ENCODE measurements around the gene LEP. TPM values are rescaled to one million over a fixed set of nuclear protein-coding genes. Genes with fewer than 3 reads are reported as not detected.
"Not testable (repeated sequence)": the region's sequence is repeated elsewhere in the genome, so short reads cannot be mapped to it uniquely, and the experiment has no call there.

Gene LEP
- total and polyA plus RNA-seq, 2 donors from 2014 or later, result not detected

DNA sequence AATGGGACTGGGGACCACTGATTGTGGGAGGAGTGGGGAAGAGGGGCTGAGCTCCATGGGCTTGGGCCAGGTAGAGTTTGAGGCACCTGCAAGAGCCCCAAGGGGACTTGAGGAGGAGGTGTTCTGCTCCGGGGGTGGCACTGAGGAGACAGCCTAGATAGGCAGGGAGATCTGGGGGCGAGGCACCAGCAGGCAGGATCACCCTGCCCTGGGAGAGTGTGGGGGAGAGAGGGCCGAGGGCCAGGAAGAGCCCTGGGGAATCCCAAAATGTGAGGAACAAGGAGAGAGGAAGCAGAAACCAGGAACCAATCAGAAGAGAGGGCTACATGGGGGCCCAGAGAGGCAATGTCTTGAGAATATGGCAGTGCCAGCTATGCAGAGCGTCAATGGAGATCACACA lies 34.6 kb downstream of the LEP start:
- DNase-seq, result no peak
- Histone ChIP-seq H3K9ac (ENCODE audit: low read length in 3 of 3) (no peak overlapping the region), H3K27ac (ENCODE audit: low read depth in 2 of 2, low read length in 2 of 2) (no peak overlapping the region), H3K27me3 (ENCODE audit: control insufficient read depth, insufficient read depth, low read length) (peaks cover 5% of the 10 kb centered on the region), H3K4me3 (ENCODE audit: low read length in 3 of 3) (no peak overlapping the region), H3K4me1 (ENCODE audit: control insufficient read depth in 2 of 3, insufficient read depth in 2 of 3, low read depth in 1 of 3, low read length in 3 of 3) (peaks cover 0 to 7% (median 0%) of the 10 kb centered on the region in 3 donors), H3K9me3 (ENCODE audit: control insufficient read depth in 2 of 3, insufficient read depth in 1 of 3, low read length in 3 of 3) (peaks cover 0 to 12% (median 0%) of the 10 kb centered on the region in 3 donors), H3K36me3 (ENCODE audit: control insufficient read depth in 2 of 3, insufficient read depth in 3 of 3, low read length in 3 of 3) (no peaks in the 10 kb centered on the region)
- FAIRE-seq, result no peak
- intact Hi-C loops (cut with DNase I), result no loop called here
- TF ChIP-seq, protein P1, sequence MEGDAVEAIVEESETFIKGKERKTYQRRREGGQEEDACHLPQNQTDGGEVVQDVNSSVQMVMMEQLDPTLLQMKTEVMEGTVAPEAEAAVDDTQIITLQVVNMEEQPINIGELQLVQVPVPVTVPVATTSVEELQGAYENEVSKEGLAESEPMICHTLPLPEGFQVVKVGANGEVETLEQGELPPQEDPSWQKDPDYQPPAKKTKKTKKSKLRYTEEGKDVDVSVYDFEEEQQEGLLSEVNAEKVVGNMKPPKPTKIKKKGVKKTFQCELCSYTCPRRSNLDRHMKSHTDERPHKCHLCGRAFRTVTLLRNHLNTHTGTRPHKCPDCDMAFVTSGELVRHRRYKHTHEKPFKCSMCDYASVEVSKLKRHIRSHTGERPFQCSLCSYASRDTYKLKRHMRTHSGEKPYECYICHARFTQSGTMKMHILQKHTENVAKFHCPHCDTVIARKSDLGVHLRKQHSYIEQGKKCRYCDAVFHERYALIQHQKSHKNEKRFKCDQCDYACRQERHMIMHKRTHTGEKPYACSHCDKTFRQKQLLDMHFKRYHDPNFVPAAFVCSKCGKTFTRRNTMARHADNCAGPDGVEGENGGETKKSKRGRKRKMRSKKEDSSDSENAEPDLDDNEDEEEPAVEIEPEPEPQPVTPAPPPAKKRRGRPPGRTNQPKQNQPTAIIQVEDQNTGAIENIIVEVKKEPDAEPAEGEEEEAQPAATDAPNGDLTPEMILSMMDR (IDR thresholded peaks at IDR 0.05; ENCODE audit: borderline replicate concordance, extremely low read depth, insufficient read depth), result no peak

DNA sequence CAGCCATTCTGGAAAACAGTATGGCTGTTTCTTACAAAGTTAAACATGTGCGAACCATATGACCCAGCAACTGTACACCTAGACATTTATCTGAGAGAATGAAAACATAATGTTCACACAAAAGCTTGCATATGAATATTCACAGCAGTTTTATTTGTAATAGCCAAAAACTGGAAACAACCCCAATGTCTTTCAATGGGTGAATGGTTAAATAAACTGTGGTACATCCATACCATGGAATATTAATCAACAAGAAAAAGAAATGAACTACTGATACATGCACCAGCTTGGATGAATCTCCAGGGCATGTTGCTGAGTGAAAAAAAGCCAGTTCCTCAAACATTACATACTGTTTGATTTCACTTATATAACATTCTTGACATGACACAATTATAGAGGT lies 37.3 kb downstream of the LEP start:
- H3K4me3 ChIP-seq (ENCODE audit: low read length in 3 of 3), result no peak overlapping the region
- no peaks in the 10 kb centered on the region for H3K36me3 ChIP-seq (ENCODE audit: control insufficient read depth in 2 of 3, insufficient read depth in 3 of 3, low read length in 3 of 3)
- no peaks in the 10 kb centered on the region for H3K4me1 ChIP-seq (ENCODE audit: control insufficient read depth in 2 of 3, insufficient read depth in 2 of 3, low read depth in 1 of 3, low read length in 3 of 3)
- H3K27ac ChIP-seq (ENCODE audit: low read depth in 2 of 2, low read length in 2 of 2), result no peak overlapping the region
- TF ChIP-seq, protein P1 (IDR thresholded peaks at IDR 0.05; ENCODE audit: borderline replicate concordance, extremely low read depth, insufficient read depth), result no peak
- no peak overlapping the region for H3K9ac ChIP-seq (ENCODE audit: low read length in 3 of 3)
- H3K9me3 ChIP-seq (ENCODE audit: control insufficient read depth in 2 of 3, insufficient read depth in 1 of 3, low read length in 3 of 3), result peaks cover 0 to 16% (median 0%) of the 10 kb centered on the region in 3 donors
- FAIRE-seq (no peak), DNase-seq (no peak)
- H3K27me3 ChIP-seq (ENCODE audit: control insufficient read depth, insufficient read depth, low read length), result no peaks in the 10 kb centered on the region
- intact Hi-C loops (cut with DNase I), result no loop called here

DNA sequence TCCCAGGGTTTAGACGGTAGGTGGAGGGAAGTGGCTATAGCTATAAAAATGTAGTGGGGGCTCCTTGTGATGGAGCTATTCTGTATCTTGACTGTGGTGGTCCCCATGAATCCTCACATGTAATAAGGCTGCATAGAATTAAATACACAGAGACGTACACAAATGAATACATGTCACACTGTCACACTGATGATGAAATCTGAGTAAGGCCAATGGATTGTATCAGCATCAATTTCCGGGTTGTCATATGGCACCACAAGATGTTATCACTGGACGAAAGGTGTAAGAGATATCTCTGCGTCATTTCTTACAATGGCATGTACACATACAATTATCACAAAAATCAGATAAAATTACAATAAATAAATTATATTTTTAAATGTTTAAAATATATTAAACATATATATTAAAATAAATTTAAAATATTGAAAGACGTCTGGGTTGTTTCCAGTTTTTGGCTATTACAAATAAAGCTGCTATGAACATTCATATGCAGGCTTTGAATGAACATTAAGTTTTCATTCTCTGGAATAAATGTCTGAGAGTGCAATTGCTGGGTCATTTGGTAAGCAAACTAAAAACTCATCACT lies 38.1 kb downstream of the LEP start:
- no peaks in the 10 kb centered on the region for H3K4me1 ChIP-seq (ENCODE audit: control insufficient read depth in 2 of 3, insufficient read depth in 2 of 3, low read depth in 1 of 3, low read length in 3 of 3)
- TF ChIP-seq, protein P1 (IDR thresholded peaks at IDR 0.05; ENCODE audit: borderline replicate concordance, extremely low read depth, insufficient read depth), result no peak
- no peaks in the 10 kb centered on the region for H3K27me3 ChIP-seq (ENCODE audit: control insufficient read depth, insufficient read depth, low read length)
- peaks cover 0 to 16% (median 0%) of the 10 kb centered on the region in 3 donors for H3K9me3 ChIP-seq (ENCODE audit: control insufficient read depth in 2 of 3, insufficient read depth in 1 of 3, low read length in 3 of 3)
- intact Hi-C loops (cut with DNase I), result no loop called here
- DNase-seq (no peak), FAIRE-seq (no peak)
- no peak overlapping the region for H3K27ac ChIP-seq (ENCODE audit: low read depth in 2 of 2, low read length in 2 of 2)
- no peaks in the 10 kb centered on the region for H3K36me3 ChIP-seq (ENCODE audit: control insufficient read depth in 2 of 3, insufficient read depth in 3 of 3, low read length in 3 of 3)
- H3K4me3 ChIP-seq (ENCODE audit: low read length in 3 of 3), result no peak overlapping the region
- H3K9ac ChIP-seq (ENCODE audit: low read length in 3 of 3), result no peak overlapping the region

DNA sequence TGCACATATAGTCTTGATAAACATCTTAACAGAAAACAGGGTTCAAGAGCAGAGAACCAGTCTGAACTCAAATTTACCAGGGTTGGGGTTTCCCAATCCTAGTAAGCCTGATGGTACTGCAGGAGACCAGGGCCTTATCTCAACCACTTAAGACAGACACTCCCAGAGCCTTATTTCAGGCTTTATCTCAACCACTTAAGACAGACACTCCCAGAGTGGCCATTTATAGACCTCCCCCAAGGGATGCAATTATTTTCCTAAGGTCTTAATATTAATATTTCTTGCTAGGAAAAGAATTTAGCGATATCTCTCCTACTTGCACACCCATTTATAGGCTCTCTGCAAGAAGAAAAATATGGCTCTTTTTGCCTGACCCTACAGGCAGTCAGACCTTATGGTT lies 39.4 kb downstream of the LEP start:
- DNase-seq; H3K27me3 ChIP-seq (ENCODE audit: control insufficient read depth, insufficient read depth, low read length); intact Hi-C loops (cut with DNase I); H3K4me1 ChIP-seq (ENCODE audit: control insufficient read depth in 2 of 3, insufficient read depth in 2 of 3, low read depth in 1 of 3, low read length in 3 of 3); H3K27ac ChIP-seq (ENCODE audit: low read depth in 2 of 2, low read length in 2 of 2); H3K4me3 ChIP-seq (ENCODE audit: low read length in 3 of 3); H3K9ac ChIP-seq (ENCODE audit: low read length in 3 of 3); FAIRE-seq; H3K36me3 ChIP-seq (ENCODE audit: control insufficient read depth in 2 of 3, insufficient read depth in 3 of 3, low read length in 3 of 3): not testable (repeated sequence)
- peaks cover 0 to 16% (median 0%) of the 10 kb centered on the region in 3 donors for H3K9me3 ChIP-seq (ENCODE audit: control insufficient read depth in 2 of 3, insufficient read depth in 1 of 3, low read length in 3 of 3)
